HepG2 (cell line): ENCODE results near the gene VSIG10L. TPM values are rescaled to one million over a fixed set of nuclear protein-coding genes. Genes with fewer than 3 reads are reported as not detected.

Experiments
- ATAC-seq: fragments of 200-7000 bp; cut with Tn5 transposase; 3 replicates; pipeline ENCODE4 v1.9.1; 2020; ENCODE audit warnings: mild to moderate bottlenecking, moderate library complexity
- BruUV-seq: library from RNA; stranded (reverse); fragments of 400-500 nt; replicated peaks from 2 replicates; lab custom pipeline; 2021; lab: Mats Ljungman, UMichigan
- CTCF ChIA-PET: fragments of 300-600 bp; formaldehyde crosslinking; extraction: SDS; loops from one replicate; lab custom pipeline; 2021; ENCODE audit warnings: low total read pairs, inconsistent platforms, low intra/inter-chr PET ratio; lab: Yijun Ruan, JAX
- POLR2A ChIA-PET: fragments of 350-600 bp; sonication (Branson Sonifier 250); formaldehyde crosslinking; loops from one replicate; lab custom pipeline; 2020; ENCODE audit warnings: antibody characterized with exemption, inconsistent platforms; lab: Yijun Ruan, JAX
- DNase-seq: peaks from one replicate; pipeline ENCODE4 v3.0.0-alpha.2; 2015; ENCODE audit warnings: low spot score
- FAIRE-seq: peaks from 3 replicates; lab custom pipeline; 2011; peaks lifted over from hg19 to GRCh38; lab: Jason Lieb, UNC
- H2AFZ ChIP-seq: one replicate; pipeline ENCODE4 v1.6.1; 2011; ENCODE audit warnings: low read length, inconsistent platforms
- H3K27ac ChIP-seq: fragments of 300-600 bp; 3 replicates; pipeline ENCODE4 v1.8.0; 2011; ENCODE audit warnings: mixed run types, mild to moderate bottlenecking, mixed read lengths, low read length, inconsistent platforms; ENCODE audit not compliant: insufficient read depth; ENCODE audit errors: extremely low read length
- H3K27me3 ChIP-seq, 2 experiments: fragments of 200-600 bp in 1 of 2; 2 replicates in 1 of 2; 3 replicates in 1 of 2; pipeline versions ENCODE4 v1.6.0 to v1.8.0; 2011; ENCODE audit warnings: low read length in 2 of 2, mild to moderate bottlenecking in 2 of 2, moderate library complexity in 2 of 2, inconsistent platforms in 1 of 2; ENCODE audit not compliant: insufficient read depth in 2 of 2, control insufficient read depth in 1 of 2
- H3K36me3 ChIP-seq, 2 experiments: fragments of 200-600 bp in 1 of 2; replicated peaks in 1 of 2; 2 replicates in 1 of 2; 3 replicates in 1 of 2; pipeline versions ENCODE4 v1.5.1 to v1.8.0; 2011; ENCODE audit warnings: low read length in 2 of 2, inconsistent platforms in 1 of 2; ENCODE audit not compliant: insufficient read depth in 2 of 2, control insufficient read depth in 1 of 2
- H3K4me1 ChIP-seq: 2 replicates; pipeline ENCODE4 v1.5.1; 2012; ENCODE audit warnings: low read length, inconsistent platforms; ENCODE audit not compliant: insufficient read depth
- H3K4me2 ChIP-seq: 2 replicates; pipeline ENCODE4 v1.6.0; 2011; ENCODE audit warnings: low read depth, low read length, inconsistent platforms
- H3K4me3 ChIP-seq, 3 experiments: fragments of 200-600 bp in 1 of 3; sonication (generic), shearing (Covaris generic) in 1 of 3; replicated peaks in 1 of 3; 2 replicates each; pipeline ENCODE4 v1.5.1; 2011 to 2016; ENCODE audit warnings: low read length in 3 of 3, inconsistent platforms in 2 of 3, low read depth in 2 of 3, mild to moderate bottlenecking in 2 of 3, control low read depth in 1 of 3, mixed read lengths in 1 of 3; ENCODE audit not compliant: insufficient read depth in 1 of 3
- H3K79me2 ChIP-seq: one replicate; pipeline ENCODE4 v1.6.1; 2011; ENCODE audit warnings: low read length, inconsistent platforms; ENCODE audit not compliant: insufficient read depth
- H3K9ac ChIP-seq: 2 replicates; pipeline ENCODE4 v1.6.0; 2011; ENCODE audit warnings: mild to moderate bottlenecking, low read depth, low read length, inconsistent platforms; ENCODE audit not compliant: insufficient read depth
- H3K9me3 ChIP-seq: 2 replicates; pipeline ENCODE4 v1.5.1; 2012; ENCODE audit warnings: mild to moderate bottlenecking, low read length
- H4K20me1 ChIP-seq: 2 replicates; pipeline ENCODE4 v1.6.0; 2011; ENCODE audit warnings: inconsistent platforms, mild to moderate bottlenecking, low read length, moderate library complexity; ENCODE audit not compliant: insufficient read depth
- AGO2 ChIP-seq: fragments of 200-400 bp; formaldehyde crosslinking; optimal IDR thresholded peaks from 2 replicates; pipeline ENCODE3; 2017; ENCODE audit warnings: mild to moderate bottlenecking, low read depth, low read length, moderate library complexity
- CCAR2 ChIP-seq: fragments of 200-400 bp; formaldehyde crosslinking; optimal IDR thresholded peaks from 2 replicates; pipeline ENCODE3; 2018; ENCODE audit warnings: low read depth, mild to moderate bottlenecking, low read length, moderate library complexity
- ESRRA ChIP-seq: sonication (generic); formaldehyde crosslinking; IDR thresholded peaks from 2 replicates; pipeline ENCODE4 v1.5.1; 2020; ENCODE audit warnings: mild to moderate bottlenecking, low read depth, missing genetic modification reagents
- GFI1 ChIP-seq: sonication (generic); formaldehyde crosslinking; IDR thresholded peaks from 2 replicates; pipeline ENCODE4 v1.5.0; 2020; ENCODE audit warnings: missing genetic modification reagents, mild to moderate bottlenecking, borderline replicate concordance
- KMT2B ChIP-seq: IDR thresholded peaks from 2 replicates; pipeline ENCODE4 v1.6.1; 2016; ENCODE audit warnings: missing genetic modification reagents, missing compliant biosample characterization
- NAIF1 ChIP-seq: sonication (generic); formaldehyde crosslinking; IDR thresholded peaks from 2 replicates; pipeline ENCODE4 v1.5.0; 2020; ENCODE audit warnings: mild to moderate bottlenecking, missing genetic modification reagents, borderline replicate concordance
- NFE2L2 ChIP-seq: fragments of 150-350 bp; IDR thresholded peaks from 2 replicates; pipeline ENCODE4 v1.6.1; 2014; ENCODE audit warnings: low read length
- NONO ChIP-seq, 2 experiments: fragments of 450-650 bp in 1 of 2; sonication (generic) in 1 of 2; formaldehyde crosslinking in 1 of 2; IDR thresholded peaks in 1 of 2; conservative IDR thresholded peaks in 1 of 2; 2 replicates each; pipeline versions ENCODE4 v1.6.1 to v1.8.0; 2017 to 2022; ENCODE audit warnings: mild to moderate bottlenecking in 1 of 2, missing genetic modification reagents in 1 of 2, moderate library complexity in 1 of 2
- NR2F2 ChIP-seq: IDR thresholded peaks from 2 replicates; pipeline ENCODE4 v1.6.1; 2012; ENCODE audit warnings: low read depth, inconsistent platforms, borderline replicate concordance
- SMC3 ChIP-seq: IDR thresholded peaks from 2 replicates; pipeline ENCODE4 v1.6.1; 2011; ENCODE audit warnings: low read length, improper control_type of control experiment
- YEATS2 ChIP-seq: sonication (generic); formaldehyde crosslinking; IDR thresholded peaks from 2 replicates; pipeline ENCODE4 v1.4.0; 2020; ENCODE audit warnings: missing genetic modification reagents, borderline replicate concordance
- ZNF556 ChIP-seq: sonication (generic); formaldehyde crosslinking; IDR thresholded peaks from 2 replicates; pipeline ENCODE4 v1.4.0; 2020; ENCODE audit warnings: mild to moderate bottlenecking, missing genetic modification reagents, borderline replicate concordance
- WGBS: methylation state at CpG from one replicate; pipeline ENCODE4 v1.1.6; 2017; ENCODE audit warnings: low lambda C conversion rate; 5-methylcytosine and 5-hydroxymethylcytosine counted together
- in situ Hi-C: cut with HindIII; loops from 2 replicates; pipeline ENCODE4 v1.10.0; 2017; ENCODE audit warnings: low pct_unique_long_range_greater_than_20kb; ENCODE audit not compliant: extremely low pct_ligation_motif_present
- intact Hi-C: fragments of 100-400 bp; cut with micrococcal nuclease; formaldehyde crosslinking; loops from one replicate; pipeline ENCODE4 v1.10.0; 2022; ENCODE audit not compliant: unreplicated experiment
- polyA plus RNA-seq, 8 experiments: library from polyadenylated mRNA; depleted of rRNA in 3 of 8; stranded (reverse) in 7 of 8; unstranded in 1 of 8; fragments of >200 nt; fragmentation: Illumina TruSeq in 4 of 8; extraction: Trizol in 4 of 8; gene quantifications; 2 replicates each; pipeline versions ENCODE4 v1.2.1 to v1.2.3, GENCODE V29; 2011 to 2016; ENCODE audit warnings: low read depth in 4 of 8, missing spikeins in 1 of 8, mixed read lengths in 1 of 8; ENCODE audit not compliant: insufficient read depth in 1 of 8
- total RNA-seq, 5 experiments: library from RNA; depleted of rRNA; stranded (reverse); fragments of >200 nt; fragmentation: Illumina TruSeq; extraction: Trizol; gene quantifications; 2 replicates each; pipeline ENCODE4 v1.2.3, GENCODE V29; 2016; ENCODE audit warnings: low read depth in 1 of 5
- TF ChIP-seq, protein P1 (sequence below): sonication (generic); formaldehyde crosslinking; IDR thresholded peaks from 2 replicates; pipeline ENCODE4 v1.5.1; 2020; ENCODE audit warnings: missing genetic modification reagents, mild to moderate bottlenecking, borderline replicate concordance
- TF ChIP-seq, protein P2 (sequence below): sonication (generic); formaldehyde crosslinking; IDR thresholded peaks from 2 replicates; pipeline ENCODE4 v1.5.1; 2020; ENCODE audit warnings: mild to moderate bottlenecking, missing genetic modification reagents, moderate library complexity
- TF ChIP-seq, protein P3 (sequence below): sonication (generic); formaldehyde crosslinking; IDR thresholded peaks from 2 replicates; pipeline ENCODE4 v1.4.0; 2020; ENCODE audit warnings: missing genetic modification reagents

Gene VSIG10L
- total and polyA plus RNA-seq, 2 of the 13 experiments (the other 11 are each of a cell fraction or from before 2014, with no cell fraction given) = 2.7 to 8.5 TPM

DNA sequence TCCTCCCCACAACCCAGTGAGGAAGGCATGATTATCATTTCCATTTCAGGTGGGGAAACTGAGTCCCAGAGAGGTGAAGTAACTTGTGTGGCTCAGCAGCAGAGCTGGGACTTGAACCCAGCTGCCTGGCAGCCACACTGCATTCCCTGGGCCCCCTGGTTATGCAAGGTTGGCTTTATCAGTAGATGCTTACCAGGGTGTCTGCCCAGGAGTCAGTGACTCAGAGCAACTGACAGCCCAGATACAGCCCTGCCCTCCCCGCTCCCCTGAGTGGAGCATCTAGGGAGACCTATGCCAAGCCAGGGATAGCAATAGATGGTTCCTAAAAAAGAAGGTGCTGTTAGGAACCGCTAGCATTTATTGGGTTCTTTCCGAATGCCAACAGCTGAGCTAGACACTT is 24.6 kb downstream of the VSIG10L start:
- POLR2A ChIA-PET = no interaction called here
- H3K9me3 ChIP-seq = no peaks in the 10 kb centered on the region
- intact Hi-C loops (no loop called here), in situ Hi-C loops (no loop called here)
- H3K9ac ChIP-seq = no peak overlapping the region
- DNase-seq = no peak
- H2AFZ ChIP-seq = no peak overlapping the region
- no peaks in the 10 kb centered on the region for H3K79me2 ChIP-seq
- CTCF ChIA-PET = no interaction called here
- TF ChIP-seq SMC3 (no peak), ZNF556 (CRISPR knock-in tag) (no peak), NR2F2 (no peak), YEATS2 (CRISPR knock-in tag) (no peak), GFI1 (CRISPR knock-in tag) (no peak), NAIF1 (CRISPR knock-in tag) (no peak), NONO (IDR thresholded peaks at IDR 0.05) (no peak), NONO (CRISPR knock-in tag; conservative IDR thresholded peaks at IDR 0.05) (no peak), NFE2L2 (no peak), CCAR2 (no peak), ESRRA (no peak), AGO2 (no peak), KMT2B (CRISPR knock-in tag) (no peak)
- TF ChIP-seq, protein P1, sequence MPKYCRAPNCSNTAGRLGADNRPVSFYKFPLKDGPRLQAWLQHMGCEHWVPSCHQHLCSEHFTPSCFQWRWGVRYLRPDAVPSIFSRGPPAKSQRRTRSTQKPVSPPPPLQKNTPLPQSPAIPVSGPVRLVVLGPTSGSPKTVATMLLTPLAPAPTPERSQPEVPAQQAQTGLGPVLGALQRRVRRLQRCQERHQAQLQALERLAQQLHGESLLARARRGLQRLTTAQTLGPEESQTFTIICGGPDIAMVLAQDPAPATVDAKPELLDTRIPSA (CRISPR knock-in tag) = no peak
- TF ChIP-seq, protein P2, sequence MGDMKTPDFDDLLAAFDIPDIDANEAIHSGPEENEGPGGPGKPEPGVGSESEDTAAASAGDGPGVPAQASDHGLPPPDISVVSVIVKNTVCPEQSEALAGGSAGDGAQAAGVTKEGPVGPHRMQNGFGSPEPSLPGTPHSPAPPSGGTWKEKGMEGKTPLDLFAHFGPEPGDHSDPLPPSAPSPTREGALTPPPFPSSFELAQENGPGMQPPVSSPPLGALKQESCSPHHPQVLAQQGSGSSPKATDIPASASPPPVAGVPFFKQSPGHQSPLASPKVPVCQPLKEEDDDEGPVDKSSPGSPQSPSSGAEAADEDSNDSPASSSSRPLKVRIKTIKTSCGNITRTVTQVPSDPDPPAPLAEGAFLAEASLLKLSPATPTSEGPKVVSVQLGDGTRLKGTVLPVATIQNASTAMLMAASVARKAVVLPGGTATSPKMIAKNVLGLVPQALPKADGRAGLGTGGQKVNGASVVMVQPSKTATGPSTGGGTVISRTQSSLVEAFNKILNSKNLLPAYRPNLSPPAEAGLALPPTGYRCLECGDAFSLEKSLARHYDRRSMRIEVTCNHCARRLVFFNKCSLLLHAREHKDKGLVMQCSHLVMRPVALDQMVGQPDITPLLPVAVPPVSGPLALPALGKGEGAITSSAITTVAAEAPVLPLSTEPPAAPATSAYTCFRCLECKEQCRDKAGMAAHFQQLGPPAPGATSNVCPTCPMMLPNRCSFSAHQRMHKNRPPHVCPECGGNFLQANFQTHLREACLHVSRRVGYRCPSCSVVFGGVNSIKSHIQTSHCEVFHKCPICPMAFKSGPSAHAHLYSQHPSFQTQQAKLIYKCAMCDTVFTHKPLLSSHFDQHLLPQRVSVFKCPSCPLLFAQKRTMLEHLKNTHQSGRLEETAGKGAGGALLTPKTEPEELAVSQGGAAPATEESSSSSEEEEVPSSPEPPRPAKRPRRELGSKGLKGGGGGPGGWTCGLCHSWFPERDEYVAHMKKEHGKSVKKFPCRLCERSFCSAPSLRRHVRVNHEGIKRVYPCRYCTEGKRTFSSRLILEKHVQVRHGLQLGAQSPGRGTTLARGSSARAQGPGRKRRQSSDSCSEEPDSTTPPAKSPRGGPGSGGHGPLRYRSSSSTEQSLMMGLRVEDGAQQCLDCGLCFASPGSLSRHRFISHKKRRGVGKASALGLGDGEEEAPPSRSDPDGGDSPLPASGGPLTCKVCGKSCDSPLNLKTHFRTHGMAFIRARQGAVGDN = no peak
- TF ChIP-seq, protein P3, sequence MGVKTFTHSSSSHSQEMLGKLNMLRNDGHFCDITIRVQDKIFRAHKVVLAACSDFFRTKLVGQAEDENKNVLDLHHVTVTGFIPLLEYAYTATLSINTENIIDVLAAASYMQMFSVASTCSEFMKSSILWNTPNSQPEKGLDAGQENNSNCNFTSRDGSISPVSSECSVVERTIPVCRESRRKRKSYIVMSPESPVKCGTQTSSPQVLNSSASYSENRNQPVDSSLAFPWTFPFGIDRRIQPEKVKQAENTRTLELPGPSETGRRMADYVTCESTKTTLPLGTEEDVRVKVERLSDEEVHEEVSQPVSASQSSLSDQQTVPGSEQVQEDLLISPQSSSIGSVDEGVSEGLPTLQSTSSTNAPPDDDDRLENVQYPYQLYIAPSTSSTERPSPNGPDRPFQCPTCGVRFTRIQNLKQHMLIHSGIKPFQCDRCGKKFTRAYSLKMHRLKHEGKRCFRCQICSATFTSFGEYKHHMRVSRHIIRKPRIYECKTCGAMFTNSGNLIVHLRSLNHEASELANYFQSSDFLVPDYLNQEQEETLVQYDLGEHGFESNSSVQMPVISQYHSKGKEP = no peak
- 0% methylated on average over 2 of the region's 3 CpGs for WGBS
- no peak overlapping the region for H3K27ac ChIP-seq
- H3K27me3 ChIP-seq = peaks cover 0 to 15% of the 10 kb centered on the region in 2 experiments; a peak in 3 of 5 replicates
- no TSS peak for BruUV-seq
- no peak for FAIRE-seq
- no peak overlapping the region for H3K4me2 ChIP-seq
- no peak for ATAC-seq
- peaks cover 18% of the 10 kb centered on the region for H3K4me1 ChIP-seq
- no peak overlapping the region for H3K4me3 ChIP-seq
- H4K20me1 ChIP-seq = no peaks in the 10 kb centered on the region
- H3K36me3 ChIP-seq = no peaks in the 10 kb centered on the region
